HG02623 (cell line): ENCODE results near the gene BNIP5.

Experiments used
- ATAC-seq: cut with Tn5 transposase; IDR thresholded peaks from one replicate; pipeline ENCODE4 v1.9.1; 2021; ENCODE audit warnings: moderate library complexity; ENCODE audit not compliant: unreplicated experiment

BNIP5 gene

GRCh38 chr6:36269834-36270705, 66.6 kb downstream of the BNIP5 start, which contains the start of gene PNPLA1:
TSS of gene PNPLA1 (plus strand) at chr6:36270060. CDS start at chr6:36270460, 400 bp downstream.
- ATAC-seq, result no peak

- ATAC-seq, result no peak
Observed at GRCh38 chr6:36268478-36269275, 68.0 kb downstream of the BNIP5 start.

- ATAC-seq, result no peak
Observed at GRCh38 chr6:36267731-36268477, 68.8 kb downstream of the BNIP5 start.

GRCh38 chr6:36266913-36267644, 69.6 kb downstream of the BNIP5 start:
- no peak for ATAC-seq
